Measurements from ENCODE around the gene ARHGAP18.

ARHGAP18 gene

DNA sequence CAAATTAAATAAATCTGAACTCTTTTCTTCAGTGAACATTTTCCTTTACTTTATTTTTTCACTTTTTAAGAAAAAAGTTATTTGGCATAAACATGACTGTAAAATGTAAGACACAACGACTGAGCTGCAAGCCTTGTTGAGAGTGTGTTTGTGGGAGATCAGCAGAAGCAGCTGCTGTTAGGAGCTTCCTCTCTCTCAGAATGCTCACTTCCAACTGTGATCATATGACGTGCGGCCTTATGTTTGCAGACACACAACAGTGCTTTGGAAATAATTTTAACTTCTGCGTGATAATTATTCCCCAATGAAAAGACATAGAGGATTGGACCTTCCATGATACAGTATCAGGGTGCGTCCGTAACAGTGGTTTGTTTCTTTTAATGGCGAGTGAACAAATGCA, 104.0 kb downstream of the ARHGAP18 start:
- no peaks in the 10 kb centered on the region for H3K9me2 ChIP-seq (replicated peaks; ENCODE audit: insufficient read depth, low read length)
- no peaks in the 10 kb centered on the region for H4K20me1 ChIP-seq (ENCODE audit: low read depth, low read length)
- no peaks in the 10 kb centered on the region for H3K36me3 ChIP-seq (ENCODE audit: low read length)
- no peaks in the 10 kb centered on the region for H3K79me2 ChIP-seq (ENCODE audit: insufficient read depth, low read length)
- H3K9ac ChIP-seq (ENCODE audit: low read length), result no peak overlapping the region
- no peaks in the 10 kb centered on the region for H3K9me3 ChIP-seq (ENCODE audit: insufficient read depth, low read length)
- H3F3A ChIP-seq (ENCODE audit: insufficient read depth), result no peaks in the 10 kb centered on the region
- no peak overlapping the region for H3K27ac ChIP-seq (ENCODE audit: low read depth, low read length)
- TF ChIP-seq EZH2phosphoT487 (conservative IDR thresholded peaks at IDR 0.05; ENCODE audit: low read length), result no peak
- TF ChIP-seq, protein P1, sequence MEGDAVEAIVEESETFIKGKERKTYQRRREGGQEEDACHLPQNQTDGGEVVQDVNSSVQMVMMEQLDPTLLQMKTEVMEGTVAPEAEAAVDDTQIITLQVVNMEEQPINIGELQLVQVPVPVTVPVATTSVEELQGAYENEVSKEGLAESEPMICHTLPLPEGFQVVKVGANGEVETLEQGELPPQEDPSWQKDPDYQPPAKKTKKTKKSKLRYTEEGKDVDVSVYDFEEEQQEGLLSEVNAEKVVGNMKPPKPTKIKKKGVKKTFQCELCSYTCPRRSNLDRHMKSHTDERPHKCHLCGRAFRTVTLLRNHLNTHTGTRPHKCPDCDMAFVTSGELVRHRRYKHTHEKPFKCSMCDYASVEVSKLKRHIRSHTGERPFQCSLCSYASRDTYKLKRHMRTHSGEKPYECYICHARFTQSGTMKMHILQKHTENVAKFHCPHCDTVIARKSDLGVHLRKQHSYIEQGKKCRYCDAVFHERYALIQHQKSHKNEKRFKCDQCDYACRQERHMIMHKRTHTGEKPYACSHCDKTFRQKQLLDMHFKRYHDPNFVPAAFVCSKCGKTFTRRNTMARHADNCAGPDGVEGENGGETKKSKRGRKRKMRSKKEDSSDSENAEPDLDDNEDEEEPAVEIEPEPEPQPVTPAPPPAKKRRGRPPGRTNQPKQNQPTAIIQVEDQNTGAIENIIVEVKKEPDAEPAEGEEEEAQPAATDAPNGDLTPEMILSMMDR (IDR thresholded peaks at IDR 0.05; ENCODE audit: insufficient read depth, low read length, poor library complexity, severe bottlenecking), result no peak
- no peak overlapping the region for H3K4me2 ChIP-seq (ENCODE audit: low read depth, low read length, poor library complexity, severe bottlenecking)
- H3K4me3 ChIP-seq (ENCODE audit: insufficient read depth, low read length, poor library complexity, severe bottlenecking), result no peak overlapping the region
- H2AFZ ChIP-seq (ENCODE audit: low read depth, low read length, severe bottlenecking), result no peak overlapping the region
- H3K27me3 ChIP-seq (ENCODE audit: low read length), result no peaks in the 10 kb centered on the region

DNA sequence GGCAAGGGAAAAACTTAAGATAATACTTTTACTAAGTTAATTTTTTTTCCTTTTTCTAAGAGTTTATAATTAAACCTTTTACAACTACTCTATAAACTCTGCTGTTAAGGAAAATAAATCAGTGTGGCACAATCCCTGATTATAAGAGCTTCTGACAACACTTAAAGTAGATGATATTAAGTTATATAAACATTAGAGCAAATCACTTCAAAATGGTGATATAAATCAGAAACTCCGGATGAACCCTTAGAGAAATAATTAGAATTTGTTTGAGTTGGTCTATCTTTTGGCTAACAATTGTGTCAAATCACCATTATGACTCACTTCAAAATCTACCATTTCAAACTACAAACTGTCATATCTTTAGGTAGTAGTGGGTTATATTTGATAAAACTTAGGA, 104.9 kb downstream of the ARHGAP18 start:
- Histone ChIP-seq H3K27me3 (ENCODE audit: low read length) (no peaks in the 10 kb centered on the region), H3K4me2 (ENCODE audit: low read depth, low read length, poor library complexity, severe bottlenecking) (no peak overlapping the region), H2AFZ (ENCODE audit: low read depth, low read length, severe bottlenecking) (no peak overlapping the region), H3K27ac (ENCODE audit: low read depth, low read length) (no peak overlapping the region), H3K9ac (ENCODE audit: low read length) (no peak overlapping the region), H3F3A (ENCODE audit: insufficient read depth) (no peaks in the 10 kb centered on the region), H3K36me3 (ENCODE audit: low read length) (no peaks in the 10 kb centered on the region), H4K20me1 (ENCODE audit: low read depth, low read length) (no peaks in the 10 kb centered on the region), H3K9me3 (ENCODE audit: insufficient read depth, low read length) (no peaks in the 10 kb centered on the region), H3K79me2 (ENCODE audit: insufficient read depth, low read length) (no peaks in the 10 kb centered on the region), H3K9me2 (replicated peaks; ENCODE audit: insufficient read depth, low read length) (no peaks in the 10 kb centered on the region), H3K4me3 (ENCODE audit: insufficient read depth, low read length, poor library complexity, severe bottlenecking) (no peak overlapping the region)
- TF ChIP-seq, protein P1 (IDR thresholded peaks at IDR 0.05; ENCODE audit: insufficient read depth, low read length, poor library complexity, severe bottlenecking), result no peak
- no peak for TF ChIP-seq EZH2phosphoT487 (conservative IDR thresholded peaks at IDR 0.05; ENCODE audit: low read length)

DNA sequence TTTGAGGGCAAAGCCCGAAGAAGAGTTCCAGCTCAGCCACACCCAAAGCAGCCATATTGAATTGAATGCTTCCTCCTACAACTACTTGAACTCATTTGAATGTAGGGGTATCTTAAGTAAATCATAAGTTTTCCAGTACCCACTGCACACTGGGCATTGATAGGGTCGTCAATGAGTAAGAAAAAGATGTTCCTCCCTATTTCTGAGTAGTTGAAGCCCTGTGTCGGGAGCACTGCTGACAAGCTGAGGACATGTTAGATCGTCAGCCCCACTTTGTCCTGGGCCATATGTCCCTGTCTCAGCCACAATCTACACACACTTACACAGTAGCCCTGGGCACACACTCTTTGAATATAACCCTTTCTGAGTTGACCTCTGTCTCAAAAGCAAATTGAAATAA, 105.7 kb downstream of the ARHGAP18 start:
- Histone ChIP-seq H3K4me3 (ENCODE audit: insufficient read depth, low read length, poor library complexity, severe bottlenecking) (no peak overlapping the region), H3K9ac (ENCODE audit: low read length) (no peak overlapping the region)

More for the DNA sequence above, 105.7 kb downstream of the ARHGAP18 start:
- Histone ChIP-seq H3K9me2 (replicated peaks; ENCODE audit: insufficient read depth, low read length) (no peaks in the 10 kb centered on the region), H3K9me3 (ENCODE audit: insufficient read depth, low read length) (no peaks in the 10 kb centered on the region), H3K4me2 (ENCODE audit: low read depth, low read length, poor library complexity, severe bottlenecking) (no peak overlapping the region), H3F3A (ENCODE audit: insufficient read depth) (no peaks in the 10 kb centered on the region), H3K27me3 (ENCODE audit: low read length) (no peaks in the 10 kb centered on the region), H3K36me3 (ENCODE audit: low read length) (no peaks in the 10 kb centered on the region), H2AFZ (ENCODE audit: low read depth, low read length, severe bottlenecking) (no peak overlapping the region), H3K79me2 (ENCODE audit: insufficient read depth, low read length) (no peaks in the 10 kb centered on the region), H3K27ac (ENCODE audit: low read depth, low read length) (no peak overlapping the region), H4K20me1 (ENCODE audit: low read depth, low read length) (no peaks in the 10 kb centered on the region)
- TF ChIP-seq, protein P1 (IDR thresholded peaks at IDR 0.05; ENCODE audit: insufficient read depth, low read length, poor library complexity, severe bottlenecking), result no peak
- TF ChIP-seq EZH2phosphoT487 (conservative IDR thresholded peaks at IDR 0.05; ENCODE audit: low read length), result no peak

Data from SU-DHL-6 (cell line).